OCI-LY3 (cell line): ENCODE measurements around the gene CASP7.

ENCODE experiments used
- CTCF ChIP-seq: fragments of 200-600, 300-600 bp; sonication (generic); IDR thresholded peaks from 2 replicates; pipeline ENCODE4 v1.5.1; 2014; ENCODE audit warnings: antibody characterized with exemption, low read length, low read depth
- EZH2phosphoT487 ChIP-seq: fragments of 200-600 bp; shearing (Covaris generic); IDR thresholded peaks from 2 replicates; pipeline ENCODE4 v1.6.1; 2018; ENCODE audit warnings: antibody characterized with exemption, mixed run types, low read depth

GRCh38 chr10:113743594-113743993, 63.9 kb downstream of the CASP7 start:
- TF ChIP-seq EZH2phosphoT487 = no peak
- no peak for TF ChIP-seq CTCF
